Gastroesophageal sphincter (tissue), 4 donors: ENCODE results near the gene ANGPTL3. TPM values are rescaled to one million over a fixed set of nuclear protein-coding genes. Genes with fewer than 3 reads are reported as not detected.

ENCODE experiments used
- ATAC-seq: fragments of 150-250 bp; one replicate; pipeline ENCODE4 v1.9.1; 2016; ENCODE audit warnings: mild to moderate bottlenecking, moderate library complexity
- H3K27ac ChIP-seq, 4 donors: fragments of 200-600 bp; sonication (generic) in 3 of 4; 1 replicate in 3 of 4; 2 replicates in 1 of 4; pipeline ENCODE4 v1.5.1; 2016 to 2019
- H3K27me3 ChIP-seq: fragments of 200-600 bp; sonication (generic); one replicate; pipeline ENCODE4 v1.5.1; 2019
- H3K36me3 ChIP-seq, 2 donors: fragments of 200-600 bp; sonication (generic); one replicate each; pipeline ENCODE4 v1.5.1; 2019; ENCODE audit warnings: control low read depth in 1 of 2
- H3K4me1 ChIP-seq, 3 donors: fragments of 200-600 bp; sonication (generic); 1 replicate in 2 of 3; 2 replicates in 1 of 3; pipeline ENCODE4 v1.5.1; 2016 to 2019; ENCODE audit warnings: control low read depth in 2 of 3
- H3K4me3 ChIP-seq, 2 donors: fragments of 200-600 bp; sonication (generic); one replicate each; pipeline ENCODE4 v1.5.1; 2019; ENCODE audit warnings: mild to moderate bottlenecking in 1 of 2, moderate library complexity in 1 of 2
- H3K9me3 ChIP-seq, 3 donors: fragments of 200-600 bp; sonication (generic); one replicate each; pipeline ENCODE4 v1.5.1; 2017 to 2019; ENCODE audit warnings: control low read depth in 2 of 3
- CTCF ChIP-seq, 4 experiments: fragments of 200-600 bp in 2 of 4; fragments of 450-650 bp in 2 of 4; sonication (generic) in 1 of 4; IDR thresholded peaks; one replicate each; pipeline ENCODE4 v1.5.1; 2017 to 2019; ENCODE audit warnings: antibody characterized with exemption in 4 of 4, mild to moderate bottlenecking in 2 of 4, moderate library complexity in 2 of 4
- EP300 ChIP-seq: sonication (generic); formaldehyde crosslinking; IDR thresholded peaks from one replicate; pipeline ENCODE4 v1.6.1; 2017; ENCODE audit warnings: antibody characterized with exemption, mild to moderate bottlenecking
- POLR2A ChIP-seq, 2 donors: fragments of 450-650 bp; IDR thresholded peaks; one replicate each; pipeline ENCODE4 v1.6.1; 2017; ENCODE audit warnings: antibody characterized with exemption in 2 of 2, mild to moderate bottlenecking in 2 of 2, moderate library complexity in 1 of 2
- POLR2AphosphoS5 ChIP-seq: sonication (generic); formaldehyde crosslinking; IDR thresholded peaks from one replicate; pipeline ENCODE4 v1.6.1; 2017; ENCODE audit warnings: antibody characterized with exemption
- WGBS, 2 donors: methylation state at CpG; one replicate each; pipeline ENCODE4 v1.1.5; 2018; ENCODE audit warnings: low coverage in 1 of 2; 5-methylcytosine and 5-hydroxymethylcytosine counted together
- total RNA-seq, 4 donors: library from RNA; depleted of rRNA; stranded (reverse); fragments of >200 nt; gene quantifications; one replicate each; pipeline ENCODE4 v1.1.0, GENCODE V29; 2016

The ANGPTL3 gene
- total RNA-seq, 4 donors from 2014 or later = not detected

GRCh38 chr1:62625415-62625814, 28.1 kb downstream of the ANGPTL3 start:
- H3K27ac ChIP-seq = no peak overlapping the region
- H3K4me3 ChIP-seq = no peak overlapping the region
- TF ChIP-seq POLR2A (IDR thresholded peaks at IDR 0.05) = no peak
- no peak for TF ChIP-seq EP300
- no peak for TF ChIP-seq CTCF (IDR thresholded peaks at IDR 0.05)
- TF ChIP-seq POLR2AphosphoS5 = no peak
- 44 to 67% methylated on average over 1 of the region's 1 CpG for WGBS, 2 donors
- H3K36me3 ChIP-seq = peaks cover 0 to 17% of the 10 kb centered on the region in 2 donors
- H3K4me1 ChIP-seq = peaks cover 0 to 19% (median 0%) of the 10 kb centered on the region in 3 donors
- ATAC-seq = no peak
- H3K27me3 ChIP-seq = no peaks in the 10 kb centered on the region
- H3K9me3 ChIP-seq = no peaks in the 10 kb centered on the region

DNA sequence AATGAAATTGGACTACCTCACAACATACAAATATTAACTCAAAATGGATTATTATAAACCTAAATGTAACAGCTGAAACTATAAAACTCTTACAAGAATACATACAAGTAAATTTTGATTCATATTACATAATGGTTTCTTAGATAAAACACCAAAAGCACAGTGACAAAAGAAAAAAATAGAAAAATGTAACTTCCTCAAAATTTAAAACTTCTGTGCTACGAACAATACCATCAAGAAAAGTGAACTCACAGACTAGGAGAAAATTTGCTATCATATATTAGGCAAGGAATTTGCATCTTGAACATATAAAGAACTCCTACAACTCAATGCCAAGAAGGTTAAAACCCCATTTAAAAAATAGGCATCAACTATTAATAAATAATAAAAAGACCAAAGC, 31.2 kb downstream of the ANGPTL3 start:
- Histone ChIP-seq H3K4me3 (no peak overlapping the region), H3K9me3 (peaks cover 0 to 3% (median 0%) of the 10 kb centered on the region in 3 donors), H3K36me3 (peaks cover 3 to 48% of the 10 kb centered on the region in 2 donors), H3K27ac (no peak overlapping the region), H3K4me1 (peaks cover 0 to 5% (median 0%) of the 10 kb centered on the region in 3 donors), H3K27me3 (no peaks in the 10 kb centered on the region)
- WGBS, 2 donors = 89 to 100% methylated on average over 1 of the region's 1 CpG
- TF ChIP-seq EP300 = no peak
- no peak for TF ChIP-seq POLR2AphosphoS5
- no peak for TF ChIP-seq POLR2A (IDR thresholded peaks at IDR 0.05)
- no peak for TF ChIP-seq CTCF (IDR thresholded peaks at IDR 0.05)
- no peak for ATAC-seq

GRCh38 chr1:62637392-62638105, 40.2 kb downstream of the ANGPTL3 start:
- Histone ChIP-seq H3K4me1 (no peaks in the 10 kb centered on the region), H3K36me3 (peaks cover 3 to 57% of the 10 kb centered on the region in 2 donors), H3K9me3 (peaks cover 0 to 6% (median 0%) of the 10 kb centered on the region in 3 donors), H3K27ac (no peak overlapping the region), H3K4me3 (no peak overlapping the region), H3K27me3 (no peaks in the 10 kb centered on the region)
- ATAC-seq = no peak
- WGBS, 2 donors = 92 to 94% methylated on average over 5 to 6 of the region's 6 CpGs
- TF ChIP-seq CTCF (IDR thresholded peaks at IDR 0.05) (no peak), POLR2AphosphoS5 (no peak), POLR2A (IDR thresholded peaks at IDR 0.05) (no peak), EP300 (no peak)

DNA sequence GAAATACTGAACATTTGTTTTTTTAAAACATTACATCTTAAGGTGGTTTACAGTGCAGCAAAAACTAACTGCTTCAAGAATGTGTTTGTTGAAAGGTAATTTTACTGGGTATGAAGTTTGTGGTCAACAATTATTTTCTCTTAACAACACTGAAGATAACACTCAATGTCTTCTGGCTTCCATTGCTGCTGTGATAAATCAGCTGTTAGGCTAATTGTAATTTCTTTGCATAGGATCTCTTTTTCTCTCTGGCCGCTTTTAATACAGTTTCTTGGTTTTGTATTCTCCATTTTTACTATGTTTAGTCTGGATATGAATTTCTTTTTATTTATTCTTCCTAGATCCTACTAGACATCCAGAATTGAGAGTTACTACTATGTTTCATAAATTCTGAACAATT, 46.0 kb downstream of the ANGPTL3 start:
- no peaks in the 10 kb centered on the region for H3K27me3 ChIP-seq
- H3K27ac ChIP-seq = no peak overlapping the region
- peaks cover 0 to 56% of the 10 kb centered on the region in 2 donors for H3K36me3 ChIP-seq
- ATAC-seq = no peak
- no peak for TF ChIP-seq EP300
- TF ChIP-seq POLR2AphosphoS5 = no peak
- TF ChIP-seq CTCF (IDR thresholded peaks at IDR 0.05) = no peak
- TF ChIP-seq POLR2A (IDR thresholded peaks at IDR 0.05) = no peak
- WGBS, 2 donors = 80 to 100% methylated on average over 1 of the region's 1 CpG
- H3K4me1 ChIP-seq = no peaks in the 10 kb centered on the region
- H3K9me3 ChIP-seq = no peaks in the 10 kb centered on the region
- no peak overlapping the region for H3K4me3 ChIP-seq

DNA sequence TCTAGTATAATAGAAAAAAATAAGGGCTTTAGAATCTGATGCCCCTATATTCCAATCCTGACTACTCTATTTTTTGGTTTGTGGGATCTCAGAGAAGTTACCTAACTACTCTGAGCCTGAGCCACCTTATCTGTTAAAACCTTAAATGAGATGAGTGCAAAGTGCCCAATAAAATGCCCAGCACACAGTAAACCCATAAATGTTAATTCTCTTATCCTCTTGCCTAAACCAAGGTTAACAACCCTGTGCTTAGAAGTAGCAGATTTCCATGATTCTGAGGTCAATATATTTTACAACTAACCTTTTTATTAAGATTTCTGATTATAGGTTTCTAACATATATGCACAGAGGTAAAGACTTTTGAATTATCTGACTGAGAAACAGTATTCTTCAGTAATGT, 55.1 kb downstream of the ANGPTL3 start:
- peaks cover 0 to 15% (median 0%) of the 10 kb centered on the region in 3 donors for H3K4me1 ChIP-seq
- H3K27me3 ChIP-seq = no peaks in the 10 kb centered on the region
- H3K36me3 ChIP-seq = peaks cover 0 to 21% of the 10 kb centered on the region in 2 donors
- no peaks in the 10 kb centered on the region for H3K9me3 ChIP-seq
- no peak overlapping the region for H3K4me3 ChIP-seq
- no peak for TF ChIP-seq EP300
- H3K27ac ChIP-seq = no peak overlapping the region
- ATAC-seq = no peak
